Loucy (cell line): ENCODE data around the gene MYEOV.
A peak's percentile ranks its signal among the peaks of the same experiment; 100 is the strongest.

Source experiments
- H2AFZ ChIP-seq: fragments of 200-600 bp; sonication (generic); 2 replicates; pipeline ENCODE4 v1.6.0; 2016; ENCODE audit warnings: antibody characterized with exemption, mild to moderate bottlenecking, low read length, moderate library complexity
- H3F3A ChIP-seq: fragments of 200-600 bp; 2 replicates; pipeline ENCODE4 v1.6.0; 2016; ENCODE audit warnings: antibody characterized with exemption, low read depth, mild to moderate bottlenecking
- H3K27me3 ChIP-seq: fragments of 200-600 bp; sonication (generic); 2 replicates; pipeline ENCODE4 v1.6.1; 2014; ENCODE audit warnings: low read length, mild to moderate bottlenecking; ENCODE audit not compliant: insufficient read depth, poor library complexity, severe bottlenecking
- H3K36me3 ChIP-seq: fragments of 200-600 bp; sonication (generic); 2 replicates; pipeline ENCODE4 v1.6.1; 2016; ENCODE audit warnings: low read length; ENCODE audit not compliant: insufficient read depth
- H3K4me1 ChIP-seq: fragments of 200-600 bp; sonication (generic); 2 replicates; pipeline ENCODE4 v1.5.1; 2014; ENCODE audit warnings: low read length, mild to moderate bottlenecking; ENCODE audit not compliant: insufficient read depth, poor library complexity, severe bottlenecking
- H3K4me2 ChIP-seq: fragments of 200-600 bp; sonication (generic); 2 replicates; pipeline ENCODE4 v1.6.0; 2014; ENCODE audit warnings: antibody characterized with exemption, low read length, low read depth, mild to moderate bottlenecking; ENCODE audit not compliant: poor library complexity, severe bottlenecking
- H3K4me3 ChIP-seq: fragments of 200-600 bp; sonication (generic); 2 replicates; pipeline ENCODE4 v1.5.1; 2014; ENCODE audit warnings: low read length, mild to moderate bottlenecking, mixed read lengths; ENCODE audit not compliant: poor library complexity, severe bottlenecking
- H3K79me2 ChIP-seq: fragments of 200-600 bp; sonication (generic); 2 replicates; pipeline ENCODE4 v1.6.1; 2014; ENCODE audit warnings: low read length; ENCODE audit not compliant: insufficient read depth
- H3K9ac ChIP-seq: fragments of 200-600 bp; sonication (generic); 2 replicates; pipeline ENCODE4 v1.6.0; 2014; ENCODE audit warnings: mild to moderate bottlenecking, low read depth, low read length, moderate library complexity; ENCODE audit not compliant: poor library complexity, severe bottlenecking
- H3K9me2 ChIP-seq: fragments of 200-600 bp; sonication (generic); replicated peaks from 2 replicates; pipeline ENCODE4 v1.6.1; 2016; ENCODE audit warnings: low read depth, low read length, mixed read lengths
- H3K9me3 ChIP-seq: fragments of 200-600 bp; sonication (generic); 2 replicates; pipeline ENCODE4 v1.6.1; 2014; ENCODE audit warnings: mild to moderate bottlenecking, antibody characterized with exemption, low read length, low read depth; ENCODE audit not compliant: insufficient read depth
- H4K20me1 ChIP-seq: fragments of 200-600 bp; sonication (generic); 2 replicates; pipeline ENCODE4 v1.6.0; 2014; ENCODE audit warnings: antibody characterized with exemption, low read length, mild to moderate bottlenecking; ENCODE audit not compliant: insufficient read depth, poor library complexity, severe bottlenecking
- CTCF ChIP-seq: fragments of 200-600 bp; sonication (generic); conservative IDR thresholded peaks from 2 replicates; pipeline ENCODE4 v1.5.1; 2014; ENCODE audit warnings: mild to moderate bottlenecking, antibody characterized with exemption, low read length
- EZH2phosphoT487 ChIP-seq: fragments of 200-600 bp; IDR thresholded peaks from 2 replicates; pipeline ENCODE4 v1.6.1; 2018; ENCODE audit warnings: antibody characterized with exemption, mild to moderate bottlenecking, moderate library complexity, borderline replicate concordance

The MYEOV gene

GRCh38 chr11:69298267-69299022, 4.5 kb downstream of the MYEOV start:
- Histone ChIP-seq H3K4me2 (peak overlapping the region; percentile 73), H3K4me1 (peaks cover 91% of the 10 kb centered on the region), H3K79me2 (no peaks in the 10 kb centered on the region), H3K36me3 (no peaks in the 10 kb centered on the region), H3K9me3 (no peaks in the 10 kb centered on the region), H2AFZ (no peak overlapping the region), H3F3A (no peaks in the 10 kb centered on the region), H3K9me2 (no peaks in the 10 kb centered on the region), H3K27me3 (no peaks in the 10 kb centered on the region), H4K20me1 (no peaks in the 10 kb centered on the region), H3K9ac (peak overlapping the region; percentile 48), H3K4me3 (peak overlapping the region; percentile 54)
- TF ChIP-seq CTCF (no peak), EZH2phosphoT487 (no peak)

DNA sequence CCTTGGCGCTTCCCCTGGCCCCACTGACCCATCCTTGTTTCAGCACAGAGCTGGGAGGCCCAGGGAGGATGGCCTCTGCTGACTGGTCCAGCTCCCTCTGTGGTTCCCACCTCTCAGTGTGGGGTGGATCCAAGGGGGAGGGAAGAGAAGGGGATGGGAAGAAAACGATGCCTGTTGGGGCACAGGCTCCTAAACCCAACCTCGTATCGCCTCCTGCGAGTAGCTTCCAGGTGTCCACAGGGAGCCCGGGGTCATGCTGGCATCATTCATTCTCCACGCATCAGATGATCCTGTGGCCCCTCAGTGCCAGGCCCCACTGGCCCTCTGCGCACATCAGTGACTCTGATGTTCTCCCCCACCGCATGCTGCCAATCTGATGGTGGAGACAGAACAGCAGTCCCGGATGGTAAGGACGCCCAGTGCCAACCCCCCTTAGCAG, 5.1 kb downstream of the MYEOV start:
- H2AFZ ChIP-seq, result no peak overlapping the region
- H3K4me3 ChIP-seq, result no peak overlapping the region
- H3K36me3 ChIP-seq, result no peaks in the 10 kb centered on the region
- TF ChIP-seq EZH2phosphoT487, result no peak
- TF ChIP-seq CTCF, result no peak
- no peak overlapping the region for H3K9ac ChIP-seq
- no peaks in the 10 kb centered on the region for H4K20me1 ChIP-seq
- no peaks in the 10 kb centered on the region for H3K9me3 ChIP-seq
- H3K27me3 ChIP-seq, result no peaks in the 10 kb centered on the region
- H3F3A ChIP-seq, result no peaks in the 10 kb centered on the region
- no peaks in the 10 kb centered on the region for H3K9me2 ChIP-seq
- H3K79me2 ChIP-seq, result no peaks in the 10 kb centered on the region
- peaks cover 90% of the 10 kb centered on the region for H3K4me1 ChIP-seq
- H3K4me2 ChIP-seq, result peak overlapping the region; percentile 73

- H4K20me1 ChIP-seq, result no peaks in the 10 kb centered on the region
- H2AFZ ChIP-seq, result no peak overlapping the region
- no peak overlapping the region for H3K9ac ChIP-seq
- no peaks in the 10 kb centered on the region for H3K9me3 ChIP-seq
- H3K79me2 ChIP-seq, result no peaks in the 10 kb centered on the region
- H3F3A ChIP-seq, result no peaks in the 10 kb centered on the region
- H3K4me1 ChIP-seq, result peaks cover 84% of the 10 kb centered on the region
- no peaks in the 10 kb centered on the region for H3K36me3 ChIP-seq
- H3K9me2 ChIP-seq, result no peaks in the 10 kb centered on the region
- peak overlapping the region; percentile 16 for H3K4me3 ChIP-seq
- H3K27me3 ChIP-seq, result no peaks in the 10 kb centered on the region
- TF ChIP-seq CTCF (no peak), EZH2phosphoT487 (no peak)
- peak overlapping the region; percentile 61 for H3K4me2 ChIP-seq
Measured at GRCh38 chr11:69299572-69299971, 5.6 kb downstream of the MYEOV start.
